Measurements from ENCODE around the gene PSMD11. TPM values are rescaled to one million over a fixed set of nuclear protein-coding genes. Genes with fewer than 3 reads are reported as not detected.
A peak's percentile ranks its signal among the peaks of the same experiment; 100 is the strongest.

Gene PSMD11
- total and polyA plus RNA-seq, 7 experiments from 2014 or later = 60.1 to 112 (median 70.4) TPM

DNA sequence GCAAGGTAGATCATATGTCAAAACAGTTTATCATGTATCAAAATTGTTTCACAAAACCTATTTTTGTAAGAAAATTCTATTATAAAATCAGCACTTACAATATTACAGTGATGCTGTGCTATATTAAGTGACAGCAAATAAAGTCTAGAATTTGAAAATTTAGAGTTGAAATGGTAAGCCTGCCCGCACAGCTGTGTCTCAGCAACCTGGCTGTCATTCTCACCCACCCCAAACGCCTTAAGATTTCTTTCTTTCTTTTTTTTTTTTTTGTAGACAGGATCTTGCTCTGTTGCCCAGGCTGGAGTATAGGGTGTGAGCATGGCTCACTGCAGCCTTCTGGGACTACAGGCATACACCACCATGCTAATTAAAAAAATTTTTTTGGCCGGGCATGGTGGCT lies 69.3 kb downstream of the PSMD11 start:
- no peak overlapping the region for H3K4me3 Mint-ChIP-seq
- ChIA-PET CTCF (interaction anchor here (0.6 to 1.3 kb wide), 2 partner anchors 22 to 24 kb away, joined by 3 to 4 read pairs; no protein-coding TSS in a partner anchor), POLR2A (interaction anchor here (0.9 to 22.6 kb wide), 3 partner anchors 9 to 145 kb away, joined by 3 to 382 read pairs (median 8); partner anchors contain the start of gene CDK5R1)
- no peaks in the 10 kb centered on the region for H3K9me3 Mint-ChIP-seq
- Histone ChIP-seq H3K27me3 (ENCODE audit: control insufficient read depth in 2 of 2, insufficient read depth in 2 of 2, low read length in 2 of 2) (no peaks in the 10 kb centered on the region), H3K9me3 (ENCODE audit: control insufficient read depth in 2 of 3, low read length in 3 of 3) (no peaks in the 10 kb centered on the region), H3K4me1 (ENCODE audit: control insufficient read depth in 2 of 2, insufficient read depth in 2 of 2, low read length in 2 of 2) (peaks cover 16 to 37% of the 10 kb centered on the region in 2 donors), H3K4me3 (ENCODE audit: low read length) (no peak overlapping the region), H3K36me3 (ENCODE audit: control insufficient read depth in 2 of 3, insufficient read depth in 3 of 3, low read length in 3 of 3) (no peaks in the 10 kb centered on the region), H3K27ac (ENCODE audit: low read depth, low read length) (no peak overlapping the region)
- H3K27me3 Mint-ChIP-seq = no peaks in the 10 kb centered on the region
- H3K27ac Mint-ChIP-seq = peak overlapping the region in 3 of 9 donors; percentile 11 to 100 (median 44)
- intact Hi-C loops (cut with micrococcal nuclease) = no loop called here
- peaks cover 23 to 74% (median 63%) of the 10 kb centered on the region in 7 donors for H3K4me1 Mint-ChIP-seq
- ATAC-seq (no peak), DNase-seq (no peak)
- peaks cover 0 to 4% (median 0%) of the 10 kb centered on the region in 5 donors for H3K36me3 Mint-ChIP-seq

DNA sequence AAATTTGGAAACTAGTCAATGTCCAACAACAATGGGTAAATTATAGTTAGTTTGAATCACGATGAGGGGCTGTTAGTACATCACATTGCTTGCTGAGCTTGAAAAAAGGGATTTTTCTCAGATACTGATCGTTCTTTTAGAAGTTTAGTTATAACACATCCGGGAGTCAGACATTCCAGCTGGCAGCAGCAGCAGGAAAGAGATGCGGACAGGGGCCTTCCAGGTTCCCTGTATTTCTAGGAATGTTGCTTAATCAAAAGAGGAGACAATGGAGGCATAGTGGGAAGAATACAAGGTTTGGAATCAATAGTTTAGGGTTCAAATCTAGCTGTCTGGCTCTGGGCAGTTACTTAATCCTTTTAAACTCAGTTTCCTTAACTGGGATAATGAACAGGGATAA lies 70.3 kb downstream of the PSMD11 start:
- ATAC-seq (no peak), DNase-seq (peak in 1 of 9 donors; percentile 7)
- H3K4me3 Mint-ChIP-seq = no peak overlapping the region
- ChIA-PET CTCF (no interaction called here), POLR2A (interaction anchor here (9.1 to 22.6 kb wide), 2 partner anchors 8 to 27 kb away, joined by 135 to 382 read pairs; partner anchors contain the start of gene CDK5R1)
- no peaks in the 10 kb centered on the region for H3K9me3 ChIP-seq (ENCODE audit: control insufficient read depth in 2 of 3, low read length in 3 of 3)
- intact Hi-C loops (cut with micrococcal nuclease) = loop anchor here in 1 of 2 donors (5.0 kb wide), 2 partner anchors 38 to 1417 kb away; no protein-coding TSS in a partner anchor
- peak overlapping the region in 3 of 9 donors; percentile 20 to 46 (median 43) for H3K27ac Mint-ChIP-seq
- no peaks in the 10 kb centered on the region for H3K36me3 ChIP-seq (ENCODE audit: control insufficient read depth in 2 of 3, insufficient read depth in 3 of 3, low read length in 3 of 3)
- H3K27ac ChIP-seq (ENCODE audit: low read depth, low read length) = no peak overlapping the region
- no peaks in the 10 kb centered on the region for H3K27me3 ChIP-seq (ENCODE audit: control insufficient read depth in 2 of 2, insufficient read depth in 2 of 2, low read length in 2 of 2)
- H3K4me1 Mint-ChIP-seq = peaks cover 24 to 73% (median 62%) of the 10 kb centered on the region in 7 donors
- H3K27me3 Mint-ChIP-seq = no peaks in the 10 kb centered on the region
- H3K4me3 ChIP-seq (ENCODE audit: low read length) = no peak overlapping the region
- H3K4me1 ChIP-seq (ENCODE audit: control insufficient read depth in 2 of 2, insufficient read depth in 2 of 2, low read length in 2 of 2) = peaks cover 18 to 38% of the 10 kb centered on the region in 2 donors
- H3K9me3 Mint-ChIP-seq = no peaks in the 10 kb centered on the region
- peaks cover 0 to 4% (median 0%) of the 10 kb centered on the region in 5 donors for H3K36me3 Mint-ChIP-seq

DNA sequence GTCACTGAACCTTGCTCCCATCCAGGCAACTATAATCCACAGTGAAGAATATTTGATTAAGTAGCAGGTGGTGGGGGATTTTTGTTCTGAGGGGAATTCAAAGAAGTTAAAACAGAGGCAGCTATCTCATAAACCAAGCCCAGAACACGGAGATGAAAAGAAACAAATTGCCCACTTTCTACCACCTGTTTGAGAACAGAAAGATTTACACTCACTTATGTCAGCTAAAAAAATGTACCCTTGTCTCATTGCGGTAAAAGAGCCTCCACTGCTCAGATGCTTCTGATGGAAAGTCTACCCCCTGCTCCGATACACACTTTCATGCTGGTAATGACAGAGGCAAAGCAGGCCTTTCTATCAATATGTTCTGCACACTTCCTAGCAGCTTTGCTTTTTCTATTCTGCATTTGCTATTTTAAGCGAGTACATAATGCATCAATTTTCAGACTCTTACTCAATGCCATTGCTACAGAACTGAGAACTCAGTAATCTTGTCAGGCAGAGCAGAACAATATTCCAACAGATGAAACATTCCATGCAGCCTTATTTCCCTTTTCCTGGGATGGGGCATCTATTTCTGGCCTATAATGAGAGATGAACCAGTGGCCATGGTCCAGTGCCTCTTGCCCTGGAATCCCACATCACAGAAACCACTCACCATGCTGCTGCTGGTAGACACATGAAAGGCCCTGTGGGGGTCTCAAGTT lies 71.5 kb downstream of the PSMD11 start:
- intact Hi-C loops (cut with micrococcal nuclease) = loop anchor here in 1 of 2 donors (5.0 kb wide), 2 partner anchors 36 to 1419 kb away; no protein-coding TSS in a partner anchor
- H3K36me3 ChIP-seq (ENCODE audit: control insufficient read depth in 2 of 3, insufficient read depth in 3 of 3, low read length in 3 of 3) = no peaks in the 10 kb centered on the region
- DNase-seq = peak in 3 of 9 donors; percentile 3 to 59 (median 46)
- Mint-ChIP-seq H3K36me3 (peaks cover 0 to 4% (median 0%) of the 10 kb centered on the region in 5 donors), H3K27ac (peak overlapping the region in 8 of 9 donors; percentile 74 to 99 (median 83)), H3K4me3 (peak overlapping the region in 8 of 10 donors; percentile 4 to 86 (median 16)), H3K9me3 (no peaks in the 10 kb centered on the region), H3K27me3 (no peaks in the 10 kb centered on the region), H3K4me1 (peaks cover 31 to 77% (median 71%) of the 10 kb centered on the region in 7 donors)
- ATAC-seq = peak; percentile 54
- no peaks in the 10 kb centered on the region for H3K27me3 ChIP-seq (ENCODE audit: control insufficient read depth in 2 of 2, insufficient read depth in 2 of 2, low read length in 2 of 2)
- ChIA-PET CTCF (interaction anchor here (0.9 to 3.5 kb wide), 6 partner anchors 12 to 93 kb away, joined by 3 to 20 read pairs (median 8); no protein-coding TSS in a partner anchor), POLR2A (interaction anchor here (0.9 to 22.6 kb wide), 6 partner anchors 9 to 28 kb away, joined by 3 to 382 read pairs (median 4); partner anchors contain the start of gene CDK5R1)
- H3K27ac ChIP-seq (ENCODE audit: low read depth, low read length) = peak overlapping the region; percentile 47
- no peak overlapping the region for H3K4me3 ChIP-seq (ENCODE audit: low read length)
- no peaks in the 10 kb centered on the region for H3K9me3 ChIP-seq (ENCODE audit: control insufficient read depth in 2 of 3, low read length in 3 of 3)
- H3K4me1 ChIP-seq (ENCODE audit: control insufficient read depth in 2 of 2, insufficient read depth in 2 of 2, low read length in 2 of 2) = peaks cover 30 to 50% of the 10 kb centered on the region in 2 donors

DNA sequence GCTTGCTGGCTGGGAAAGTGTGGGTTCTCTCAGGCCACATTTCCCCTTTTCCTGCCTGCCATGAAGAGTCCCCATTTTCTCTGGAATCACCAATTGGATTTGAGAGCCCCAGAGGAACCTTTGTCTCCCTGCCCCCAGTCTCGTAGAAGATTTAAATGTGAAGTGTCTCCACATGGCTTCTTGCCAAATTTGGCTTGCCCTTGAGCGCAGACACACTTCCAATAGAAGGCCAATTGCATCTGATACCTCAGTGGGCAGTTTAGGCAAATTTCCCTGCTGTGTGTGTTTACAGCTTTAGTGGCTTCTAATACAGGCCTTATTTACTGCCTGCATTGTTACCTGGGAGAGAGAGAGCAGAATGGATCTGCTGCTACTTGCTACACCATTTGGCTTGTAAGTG lies 72.1 kb downstream of the PSMD11 start:
- ATAC-seq = no peak
- Mint-ChIP-seq H3K4me1 (peaks cover 29 to 78% (median 71%) of the 10 kb centered on the region in 7 donors), H3K9me3 (no peaks in the 10 kb centered on the region), H3K27me3 (no peaks in the 10 kb centered on the region), H3K27ac (peak overlapping the region in 7 of 9 donors; percentile 19 to 99 (median 87)), H3K36me3 (peaks cover 0 to 4% (median 0%) of the 10 kb centered on the region in 5 donors), H3K4me3 (peak overlapping the region in 1 of 10 donors; percentile 86)
- no peaks in the 10 kb centered on the region for H3K36me3 ChIP-seq (ENCODE audit: control insufficient read depth in 2 of 3, insufficient read depth in 3 of 3, low read length in 3 of 3)
- CTCF ChIA-PET = interaction anchor here (1.7 to 3.5 kb wide), 6 partner anchors 12 to 33 kb away, joined by 5 to 20 read pairs (median 8); partner anchors contain the start of gene CDK5R1
- no peaks in the 10 kb centered on the region for H3K27me3 ChIP-seq (ENCODE audit: control insufficient read depth in 2 of 2, insufficient read depth in 2 of 2, low read length in 2 of 2)
- no peaks in the 10 kb centered on the region for H3K9me3 ChIP-seq (ENCODE audit: control insufficient read depth in 2 of 3, low read length in 3 of 3)
- DNase-seq = no peak
- intact Hi-C loops (cut with micrococcal nuclease) = loop anchor here in 1 of 2 donors (5.0 kb wide), 2 partner anchors 36 to 1419 kb away; no protein-coding TSS in a partner anchor
- no peak overlapping the region for H3K4me3 ChIP-seq (ENCODE audit: low read length)
- peak overlapping the region; percentile 47 for H3K27ac ChIP-seq (ENCODE audit: low read depth, low read length)
- POLR2A ChIA-PET = interaction anchor here (1.0 to 22.6 kb wide), 4 partner anchors 10 to 29 kb away, joined by 3 to 382 read pairs (median 70); partner anchors contain the start of gene CDK5R1
- H3K4me1 ChIP-seq (ENCODE audit: control insufficient read depth in 2 of 2, insufficient read depth in 2 of 2, low read length in 2 of 2) = peaks cover 34 to 55% of the 10 kb centered on the region in 2 donors

DNA sequence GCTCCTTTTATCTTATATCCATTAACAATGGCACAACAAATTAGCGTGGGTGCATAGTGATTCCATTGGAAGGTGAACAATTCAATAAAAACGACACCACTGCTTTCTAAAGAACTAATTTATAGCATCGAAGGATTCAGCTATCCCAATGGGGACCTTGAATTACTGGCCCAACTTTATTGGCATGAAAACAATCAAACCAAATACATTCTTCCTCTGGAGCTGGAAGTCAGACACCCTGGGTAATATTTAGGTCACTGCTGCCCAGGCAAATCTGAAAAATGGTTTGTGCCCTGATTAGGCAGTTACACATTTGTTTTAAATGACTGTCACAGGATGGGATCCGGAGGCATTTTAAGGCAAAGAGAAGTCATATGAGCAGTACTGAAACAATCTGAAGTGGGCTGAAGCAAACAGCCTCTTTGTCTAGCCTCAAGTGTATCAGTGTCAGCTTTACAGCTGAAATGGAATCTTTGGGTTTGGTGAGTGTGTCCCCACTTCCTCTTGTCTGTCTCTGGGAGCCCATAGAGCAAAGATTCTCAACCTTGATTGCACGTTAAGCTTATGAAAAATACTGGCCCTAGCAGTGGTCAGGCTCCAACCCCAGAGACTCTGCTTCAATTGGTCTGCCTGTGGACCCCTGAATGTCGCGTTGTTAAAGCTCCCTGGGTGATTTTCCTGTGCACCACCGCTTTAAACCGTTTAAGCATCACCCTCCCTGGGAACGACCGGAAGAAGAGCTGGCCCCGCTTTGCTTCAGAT lies 72.8 kb downstream of the PSMD11 start:
- ATAC-seq (no peak), DNase-seq (no peak)
- Histone ChIP-seq H3K36me3 (ENCODE audit: control insufficient read depth in 2 of 3, insufficient read depth in 3 of 3, low read length in 3 of 3) (no peaks in the 10 kb centered on the region), H3K9me3 (ENCODE audit: control insufficient read depth in 2 of 3, low read length in 3 of 3) (no peaks in the 10 kb centered on the region), H3K4me3 (ENCODE audit: low read length) (no peak overlapping the region), H3K27ac (ENCODE audit: low read depth, low read length) (peak overlapping the region; percentile 47), H3K4me1 (ENCODE audit: control insufficient read depth in 2 of 2, insufficient read depth in 2 of 2, low read length in 2 of 2) (peaks cover 34 to 55% of the 10 kb centered on the region in 2 donors), H3K27me3 (ENCODE audit: control insufficient read depth in 2 of 2, insufficient read depth in 2 of 2, low read length in 2 of 2) (no peaks in the 10 kb centered on the region)
- H3K36me3 Mint-ChIP-seq = peaks cover 0 to 4% (median 0%) of the 10 kb centered on the region in 5 donors
- H3K27me3 Mint-ChIP-seq = no peaks in the 10 kb centered on the region
- peak overlapping the region; percentile 27 to 86 (median 48) for H3K4me3 Mint-ChIP-seq
- peak overlapping the region; percentile 64 to 99 (median 84) for H3K27ac Mint-ChIP-seq
- peaks cover 27 to 72% (median 68%) of the 10 kb centered on the region in 7 donors for H3K4me1 Mint-ChIP-seq
- POLR2A ChIA-PET = interaction anchor here (0.9 to 22.6 kb wide), 6 partner anchors 10 to 73 kb away, joined by 4 to 382 read pairs (median 12); partner anchors contain the start of genes CDK5R1 and PSMD11
- H3K9me3 Mint-ChIP-seq = no peaks in the 10 kb centered on the region
- intact Hi-C loops (cut with micrococcal nuclease) = loop anchor here in 1 of 2 donors (5.0 kb wide), 2 partner anchors 35 to 1420 kb away; no protein-coding TSS in a partner anchor
- CTCF ChIA-PET = interaction anchor here (1.1 to 3.5 kb wide), 7 partner anchors 13 to 34 kb away, joined by 5 to 20 read pairs (median 7); partner anchors contain the start of gene CDK5R1
